GM11168 (cell line): Measurements from ENCODE around the gene PRDM5.
"Not testable (repeated sequence)": the region's sequence is repeated elsewhere in the genome, so short reads cannot be mapped to it uniquely, and the experiment has no call there.

Experiments used
- in situ Hi-C: fragments of 300-500 bp; cut with MboI; formaldehyde crosslinking; loops from one replicate; pipeline ENCODE4 v1.12.0; 2022; ENCODE audit warnings: low sequenced_read_pairs; ENCODE audit not compliant: unreplicated experiment

Gene PRDM5

DNA sequence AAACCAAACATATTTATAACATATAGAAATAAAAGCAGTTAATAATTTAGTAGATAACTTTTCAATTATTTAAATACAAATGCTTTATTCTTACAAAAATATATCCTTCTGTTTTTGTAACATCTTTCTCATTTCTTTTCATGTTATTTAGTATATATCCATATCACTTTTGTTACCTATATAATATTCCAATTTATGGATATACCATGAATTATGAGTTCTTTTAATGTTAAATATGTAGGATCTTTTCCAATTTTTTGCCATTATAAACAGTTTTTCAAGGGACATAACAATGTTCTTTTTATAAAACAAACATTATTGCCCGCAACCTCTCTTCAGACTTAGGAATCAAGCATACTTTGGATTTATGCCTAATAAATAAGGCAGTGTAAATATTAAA, 151.6 kb downstream of the PRDM5 start:
- in situ Hi-C loops, result no loop called here

DNA sequence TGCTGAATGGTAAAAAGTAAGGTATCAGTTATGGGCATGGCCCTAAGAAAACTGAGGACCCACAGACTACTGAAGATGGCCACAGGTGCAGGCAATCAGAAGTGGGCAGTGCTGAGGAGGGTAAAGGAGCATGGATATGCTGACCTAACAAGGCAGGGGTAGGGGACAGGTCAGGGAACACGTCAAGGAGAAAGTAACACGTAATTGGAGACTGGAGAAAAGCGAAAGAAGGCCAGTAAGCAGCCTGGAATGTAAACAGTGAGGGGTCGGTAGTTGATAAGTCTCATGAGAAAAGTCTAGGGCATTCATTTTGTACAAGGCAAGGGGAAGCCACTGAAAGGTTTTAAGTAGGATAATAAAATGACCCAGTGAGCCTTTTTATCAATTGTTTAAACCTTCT, 153.3 kb downstream of the PRDM5 start:
- in situ Hi-C loops, result no loop called here

- in situ Hi-C loops, result no loop called here
These were observed 157.3 kb downstream of the PRDM5 start for GRCh38 chr4:120765260-120765680.

GRCh38 chr4:120763650-120764049, 158.9 kb downstream of the PRDM5 start:
- in situ Hi-C loops, result no loop called here

- in situ Hi-C loops, result no loop called here
These were observed 161.5 kb downstream of the PRDM5 start for GRCh38 chr4:120761070-120761469.

GRCh38 chr4:120760047-120760446, 162.5 kb downstream of the PRDM5 start:
- in situ Hi-C loops, result no loop called here

DNA sequence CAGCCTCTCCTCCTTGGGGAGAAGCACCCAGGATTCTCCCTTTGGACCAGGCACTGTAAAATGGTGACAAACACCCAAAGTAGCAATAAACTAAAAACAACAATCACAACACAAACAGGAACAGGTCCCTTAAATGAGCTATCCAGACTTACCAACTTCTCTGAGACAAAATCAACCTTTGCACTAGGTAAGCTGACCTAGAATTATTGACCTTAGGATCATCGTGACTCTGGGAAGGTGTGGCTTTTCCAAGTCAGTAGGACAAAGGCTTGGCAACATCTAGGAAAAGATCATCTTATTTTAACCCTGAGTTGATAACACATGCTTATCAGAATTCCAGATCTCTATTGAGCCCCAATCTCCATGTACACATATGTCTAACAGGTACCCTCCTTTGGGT, 166.7 kb downstream of the PRDM5 start:
- in situ Hi-C loops, result no loop called here

DNA sequence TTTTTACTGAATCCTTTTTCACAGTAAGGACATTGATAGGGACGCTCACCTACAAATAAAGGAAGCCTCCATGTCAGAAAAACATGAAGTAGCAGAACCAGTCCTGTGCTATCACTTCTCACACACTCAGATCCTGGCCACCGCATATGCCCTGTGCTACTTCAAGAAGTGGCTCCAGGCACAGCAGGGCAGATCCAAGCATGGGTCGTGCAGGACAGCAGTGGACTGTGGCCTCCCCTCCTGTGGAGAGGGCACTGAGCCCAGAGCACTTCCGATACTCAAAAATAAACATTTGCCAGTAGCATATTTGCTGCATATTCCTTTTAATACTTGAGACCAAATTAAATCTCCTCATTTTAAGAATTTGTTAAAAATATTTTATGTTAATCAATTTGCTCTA, 167.9 kb downstream of the PRDM5 start:
- in situ Hi-C loops, result no loop called here

- in situ Hi-C loops, result no loop called here
These were observed 168.7 kb downstream of the PRDM5 start for GRCh38 chr4:120753854-120754253.

DNA sequence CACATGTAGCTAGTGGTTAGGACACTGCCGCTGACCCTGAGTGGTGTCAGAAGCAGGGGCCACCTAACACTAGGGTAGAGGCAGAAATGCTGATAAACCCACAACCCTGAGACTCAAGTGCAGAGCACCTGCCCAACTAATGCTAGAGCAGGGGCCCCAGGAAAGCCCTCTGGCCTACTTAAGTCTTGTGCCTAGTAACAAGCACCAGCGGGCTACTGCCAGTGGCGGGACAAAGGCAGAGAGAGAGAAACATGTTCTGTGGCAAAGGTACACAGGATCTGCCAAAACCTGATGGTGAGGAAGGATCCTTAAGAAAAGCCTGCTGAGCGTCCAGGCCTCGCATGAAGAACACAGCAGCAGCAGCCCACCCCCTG, 172.4 kb downstream of the PRDM5 start:
- in situ Hi-C loops, result no loop called here

DNA sequence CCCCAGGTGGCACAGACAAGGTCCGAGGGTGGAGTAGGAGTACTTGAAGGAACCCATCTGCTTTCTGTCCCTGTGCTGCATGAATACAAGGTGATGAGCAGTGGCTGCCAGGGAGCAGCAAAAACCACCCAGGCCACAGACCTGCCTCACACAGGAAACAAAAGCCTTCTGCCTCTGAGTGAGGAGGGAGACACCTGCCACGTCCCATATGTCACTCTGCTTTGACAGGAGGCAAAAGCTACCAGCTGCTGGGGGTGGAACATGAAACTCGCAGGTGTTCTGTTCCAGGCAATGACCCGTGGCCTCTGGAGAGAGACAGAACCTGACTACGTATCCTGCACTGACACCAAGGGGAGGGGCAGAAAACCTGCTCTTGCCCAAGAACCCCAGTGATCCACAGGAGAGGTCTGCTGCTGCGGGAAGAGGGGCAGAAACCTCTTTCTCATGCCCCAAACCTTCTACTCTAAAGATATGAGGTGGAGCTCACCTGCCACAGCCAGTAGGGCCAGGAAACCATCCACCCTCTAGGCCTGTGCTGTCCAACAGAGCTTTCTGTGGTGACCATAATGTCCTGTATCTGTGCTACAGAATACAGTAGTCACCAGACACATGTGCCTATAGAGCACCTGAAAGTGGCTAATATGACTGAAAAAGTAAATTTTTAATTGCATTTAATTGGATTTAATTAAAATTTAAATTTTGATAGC, 172.9 kb downstream of the PRDM5 start:
- in situ Hi-C loops, result no loop called here

- in situ Hi-C loops, result not testable (repeated sequence)
These were observed 180.9 kb downstream of the PRDM5 start for GRCh38 chr4:120741636-120742035.

- in situ Hi-C loops, result no loop called here
These were observed 186.2 kb downstream of the PRDM5 start for GRCh38 chr4:120736312-120736711.

- in situ Hi-C loops, result no loop called here
These were observed 188.6 kb downstream of the PRDM5 start for GRCh38 chr4:120733968-120734367.

DNA sequence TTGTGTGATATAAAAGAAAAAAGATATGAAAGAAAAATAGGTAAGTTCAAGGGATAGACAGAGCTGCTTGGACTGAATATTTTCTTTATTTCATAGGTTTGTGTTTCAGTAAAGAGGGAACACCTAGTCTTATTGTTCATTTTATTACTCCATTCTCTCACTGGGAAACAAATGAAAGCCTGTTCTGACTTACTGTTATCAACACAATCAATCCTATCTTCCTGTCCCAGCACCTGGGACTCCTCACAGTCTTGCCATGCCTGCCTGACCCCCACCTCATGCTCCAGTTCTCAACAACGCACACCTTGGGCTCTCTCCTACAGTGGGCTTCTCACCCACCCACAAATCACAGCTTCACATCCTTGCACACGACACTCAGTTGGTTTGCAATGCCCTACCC, 189.5 kb downstream of the PRDM5 start:
- in situ Hi-C loops, result no loop called here

DNA sequence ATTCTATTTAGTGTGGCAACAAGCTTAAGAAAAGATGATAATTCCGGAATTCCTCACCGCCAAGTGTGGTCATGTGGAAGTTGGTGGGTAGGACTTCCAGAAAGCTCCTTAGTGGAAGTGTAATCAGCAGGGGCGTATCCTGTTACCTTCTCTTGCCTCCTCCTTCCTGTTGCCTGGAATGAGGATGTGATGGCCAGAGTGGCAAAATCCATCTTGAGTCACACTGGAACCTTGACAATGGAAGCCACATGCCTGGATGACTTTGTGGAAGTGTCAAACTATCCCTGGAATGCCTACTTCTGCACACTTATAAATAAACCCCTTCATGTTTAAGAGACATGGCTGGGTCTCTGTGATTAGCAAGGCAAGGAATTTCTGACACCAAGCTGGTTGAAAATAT, 191.0 kb downstream of the PRDM5 start:
- in situ Hi-C loops, result no loop called here

DNA sequence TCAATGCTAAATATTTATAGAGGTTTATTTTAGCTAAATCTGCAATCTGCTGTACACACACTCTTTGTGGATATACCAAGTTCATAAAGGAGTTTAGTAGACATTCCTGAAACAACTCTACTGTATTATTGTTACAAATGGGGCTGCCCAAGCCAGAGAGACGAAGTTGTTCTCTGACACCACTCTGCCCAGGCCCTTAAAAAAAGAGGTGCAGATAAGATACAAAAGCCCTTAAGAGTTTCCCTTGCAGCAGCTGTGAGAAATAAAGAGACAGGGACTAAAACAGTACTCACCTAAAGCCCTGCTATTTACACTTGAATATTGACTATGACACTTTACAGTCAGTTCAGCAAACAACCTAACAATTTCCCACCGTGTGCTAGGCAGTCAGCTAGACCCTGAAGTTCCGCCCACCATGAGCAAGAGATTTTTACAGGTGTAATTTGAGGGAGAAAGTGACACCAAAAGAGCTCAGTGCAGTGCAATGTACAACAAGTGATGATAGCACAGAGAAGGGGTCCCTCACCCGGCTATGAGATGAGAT, 191.7 kb downstream of the PRDM5 start:
- in situ Hi-C loops, result no loop called here

DNA sequence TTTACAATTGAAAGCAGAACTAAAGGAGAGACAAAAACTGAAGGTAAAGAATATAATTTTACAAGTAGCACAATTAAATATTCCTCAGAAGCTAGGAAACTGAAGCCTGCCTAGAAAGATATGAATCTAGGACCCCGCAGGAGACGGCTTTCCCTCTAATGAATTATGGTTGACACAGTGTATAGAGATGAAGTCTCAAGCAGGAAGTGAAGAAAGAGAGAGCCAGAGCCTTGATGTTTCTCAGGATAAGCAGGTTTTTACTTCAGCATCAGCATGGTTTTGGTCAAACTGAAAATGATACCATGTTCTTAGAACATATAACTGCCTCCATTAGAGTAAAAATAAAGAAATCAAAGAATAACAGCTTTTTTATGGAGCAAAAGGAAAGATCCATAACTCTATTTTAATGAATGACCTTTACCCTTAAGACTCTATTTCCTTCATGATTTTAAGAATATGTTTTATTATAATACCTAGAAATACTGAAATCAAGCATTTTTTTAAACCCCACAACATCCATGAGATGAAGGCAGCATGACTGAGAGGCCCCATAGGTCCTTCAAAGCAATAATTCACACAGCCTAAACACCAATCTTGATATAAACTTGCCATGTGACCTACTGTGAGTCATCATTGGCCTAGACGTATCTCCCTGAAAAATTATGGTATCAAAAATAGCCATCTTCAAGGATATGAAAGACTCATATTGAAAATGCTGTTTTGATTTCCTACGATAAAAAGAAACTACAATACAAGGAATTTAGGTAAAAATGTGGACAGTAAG, 193.4 kb downstream of the PRDM5 start:
- in situ Hi-C loops, result loop anchor here (5.0 kb wide), 1 partner anchor 73 kb away; no protein-coding TSS in a partner anchor

GRCh38 chr4:120725639-120726580, 196.6 kb downstream of the PRDM5 start:
- in situ Hi-C loops, result loop anchor here (5.0 kb wide), 1 partner anchor 76 kb away; no protein-coding TSS in a partner anchor

DNA sequence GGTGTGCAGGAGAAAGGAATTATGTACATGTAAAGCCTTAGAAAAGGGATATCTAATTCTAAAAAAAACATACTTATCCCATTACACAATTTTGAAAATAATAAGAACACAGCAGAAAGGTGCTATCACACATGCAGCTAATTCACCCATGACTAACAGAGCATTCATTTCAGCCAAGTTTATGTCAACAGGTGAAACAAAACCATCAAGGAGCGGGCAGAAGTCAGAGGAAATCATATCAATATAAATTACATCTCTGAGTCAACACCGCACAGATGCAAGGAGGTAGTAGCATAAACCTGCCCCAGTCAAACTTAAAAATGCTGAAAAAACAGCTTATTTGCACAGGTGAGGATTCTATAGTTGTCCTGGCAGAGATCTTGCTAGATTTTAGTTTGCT, 197.9 kb downstream of the PRDM5 start:
- in situ Hi-C loops, result loop anchor here (5.0 to 25.0 kb wide), 2 partner anchors 78 to 363 kb away; no protein-coding TSS in a partner anchor
